ENCODE results near the gene WNT9B. TPM values are rescaled to one million over a fixed set of nuclear protein-coding genes. Genes with fewer than 3 reads are reported as not detected.

Gene WNT9B
- total and polyA plus RNA-seq, 12 donors: 0.07 to 2.0 (median 0.55) TPM; not detected in 3

DNA sequence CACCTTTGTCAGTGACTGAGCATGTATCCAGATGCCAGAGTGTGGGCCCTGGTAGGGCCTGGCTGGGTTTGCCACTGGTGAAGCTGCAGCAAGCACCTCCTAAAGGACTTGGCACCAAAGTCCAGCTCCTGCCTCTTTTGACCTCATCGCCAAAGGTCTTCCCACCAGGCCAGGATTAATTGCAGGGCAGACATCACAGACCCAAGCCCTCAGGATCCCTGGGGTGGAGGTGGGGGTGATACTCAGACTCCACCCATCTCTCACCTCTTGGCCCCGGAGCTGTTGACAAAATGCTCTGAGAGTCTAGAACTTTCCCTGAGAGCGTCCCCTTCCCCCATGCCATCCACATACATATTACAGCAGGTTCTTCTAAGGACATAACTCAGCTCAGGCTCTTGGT, 37.5 kb upstream of the WNT9B start:
- no peaks in the 10 kb centered on the region for H3K36me3 ChIP-seq (replicated peaks in 1 of 2)
- no peaks in the 10 kb centered on the region for H3K9me3 ChIP-seq (replicated peaks in 1 of 3)
- 77 to 88% (median 82%) methylated on average over 3 of the region's 3 CpGs for WGBS, 4 donors
- peaks cover 8% of the 10 kb centered on the region in 2 donors for H3K4me1 ChIP-seq (replicated peaks in 1 of 2)
- no peak overlapping the region for H3K27ac ChIP-seq
- no peak for DNase-seq
- TF ChIP-seq, protein P1, sequence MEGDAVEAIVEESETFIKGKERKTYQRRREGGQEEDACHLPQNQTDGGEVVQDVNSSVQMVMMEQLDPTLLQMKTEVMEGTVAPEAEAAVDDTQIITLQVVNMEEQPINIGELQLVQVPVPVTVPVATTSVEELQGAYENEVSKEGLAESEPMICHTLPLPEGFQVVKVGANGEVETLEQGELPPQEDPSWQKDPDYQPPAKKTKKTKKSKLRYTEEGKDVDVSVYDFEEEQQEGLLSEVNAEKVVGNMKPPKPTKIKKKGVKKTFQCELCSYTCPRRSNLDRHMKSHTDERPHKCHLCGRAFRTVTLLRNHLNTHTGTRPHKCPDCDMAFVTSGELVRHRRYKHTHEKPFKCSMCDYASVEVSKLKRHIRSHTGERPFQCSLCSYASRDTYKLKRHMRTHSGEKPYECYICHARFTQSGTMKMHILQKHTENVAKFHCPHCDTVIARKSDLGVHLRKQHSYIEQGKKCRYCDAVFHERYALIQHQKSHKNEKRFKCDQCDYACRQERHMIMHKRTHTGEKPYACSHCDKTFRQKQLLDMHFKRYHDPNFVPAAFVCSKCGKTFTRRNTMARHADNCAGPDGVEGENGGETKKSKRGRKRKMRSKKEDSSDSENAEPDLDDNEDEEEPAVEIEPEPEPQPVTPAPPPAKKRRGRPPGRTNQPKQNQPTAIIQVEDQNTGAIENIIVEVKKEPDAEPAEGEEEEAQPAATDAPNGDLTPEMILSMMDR (IDR thresholded peaks at IDR 0.05): no peak
- TF ChIP-seq POLR2A (IDR thresholded peaks at IDR 0.05): no peak
- intact Hi-C loops (cut with DNase I): no loop called here
- H3K27me3 ChIP-seq: peaks cover 22% of the 10 kb centered on the region
- H3K4me3 ChIP-seq: no peak overlapping the region

DNA sequence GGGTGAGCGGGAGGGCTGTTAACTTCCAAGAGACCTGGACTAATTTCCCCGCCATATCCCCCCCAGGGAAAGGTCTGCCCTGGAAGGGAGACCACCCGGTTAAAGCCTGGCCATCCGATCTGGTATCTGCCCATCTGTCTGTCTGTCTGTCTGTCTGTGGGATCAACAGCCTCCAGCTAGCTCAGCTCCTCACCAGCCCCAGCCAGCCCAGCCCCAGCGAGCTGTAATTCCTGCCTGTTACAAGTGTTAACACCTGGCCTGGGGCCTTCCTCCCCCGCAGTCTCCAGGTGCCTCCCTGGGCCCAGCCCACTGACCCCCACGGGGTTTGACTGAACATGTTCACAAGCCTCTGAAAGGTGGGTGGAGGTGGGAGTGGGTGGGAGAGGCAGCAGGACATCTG, 36.9 kb upstream of the WNT9B start:
- peaks cover 27% of the 10 kb centered on the region for H3K27me3 ChIP-seq
- no peak for TF ChIP-seq POLR2A (IDR thresholded peaks at IDR 0.05)
- TF ChIP-seq, protein P1 (IDR thresholded peaks at IDR 0.05): no peak
- intact Hi-C loops (cut with DNase I): no loop called here
- H3K4me1 ChIP-seq (replicated peaks in 1 of 2): peaks cover 8 to 13% of the 10 kb centered on the region in 2 donors
- 73 to 75% (median 75%) methylated on average over 7 of the region's 7 CpGs for WGBS, 4 donors
- no peak overlapping the region for H3K27ac ChIP-seq
- H3K9me3 ChIP-seq (replicated peaks in 1 of 3): no peaks in the 10 kb centered on the region
- no peaks in the 10 kb centered on the region for H3K36me3 ChIP-seq (replicated peaks in 1 of 2)
- no peak overlapping the region for H3K4me3 ChIP-seq
- DNase-seq: no peak

DNA sequence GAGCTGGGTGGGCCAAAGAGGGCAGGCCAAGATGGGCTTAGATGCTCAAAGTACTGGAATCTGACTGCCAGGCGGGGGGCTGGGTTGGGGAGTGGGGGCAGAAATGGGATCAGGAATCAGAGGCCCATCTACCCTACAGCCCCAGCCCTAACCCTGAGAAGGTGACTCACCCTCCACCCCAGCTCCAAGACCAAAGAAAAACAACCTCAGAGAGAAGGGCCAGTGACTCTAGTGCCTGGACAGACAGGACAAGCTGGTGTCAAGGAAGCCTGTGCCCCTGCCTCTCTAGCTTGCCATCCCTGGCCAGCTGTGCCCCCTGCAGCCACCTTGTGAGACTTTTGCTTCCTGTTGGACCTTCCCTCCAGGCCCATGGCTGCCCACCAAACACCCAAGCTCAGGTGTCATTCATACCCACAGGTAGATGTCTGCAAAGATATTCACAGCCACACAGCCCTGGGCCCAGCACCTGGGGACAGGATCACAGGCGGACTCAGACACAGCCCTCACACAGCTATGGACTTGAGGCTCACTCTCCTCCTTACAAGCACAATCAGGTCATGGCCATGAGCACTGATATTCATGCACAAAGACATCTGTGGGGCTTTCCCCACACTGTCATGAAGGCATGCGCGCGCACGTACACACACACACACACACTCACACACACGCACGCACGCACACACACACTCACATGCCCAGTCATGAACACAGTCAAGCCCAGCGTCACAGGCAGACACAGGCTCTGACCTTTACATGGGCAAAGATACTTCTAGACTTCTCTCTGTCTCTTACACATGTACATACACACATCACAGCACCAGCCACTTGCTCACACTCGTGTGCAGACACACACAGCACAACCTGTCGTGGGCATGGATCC, 35.7 kb upstream of the WNT9B start:
- no peak for TF ChIP-seq POLR2A (IDR thresholded peaks at IDR 0.05)
- TF ChIP-seq, protein P1 (IDR thresholded peaks at IDR 0.05): no peak
- WGBS, 4 donors: 68 to 84% (median 78%) methylated on average over 10 to 12 of the region's 12 CpGs
- Histone ChIP-seq H3K4me3 (no peak overlapping the region), H3K4me1 (replicated peaks in 1 of 2) (peaks cover 8 to 14% of the 10 kb centered on the region in 2 donors), H3K36me3 (replicated peaks in 1 of 2) (no peaks in the 10 kb centered on the region), H3K27me3 (peaks cover 40% of the 10 kb centered on the region), H3K27ac (no peak overlapping the region), H3K9me3 (replicated peaks in 1 of 3) (no peaks in the 10 kb centered on the region)
- no peak for DNase-seq
- intact Hi-C loops (cut with DNase I): no loop called here

DNA sequence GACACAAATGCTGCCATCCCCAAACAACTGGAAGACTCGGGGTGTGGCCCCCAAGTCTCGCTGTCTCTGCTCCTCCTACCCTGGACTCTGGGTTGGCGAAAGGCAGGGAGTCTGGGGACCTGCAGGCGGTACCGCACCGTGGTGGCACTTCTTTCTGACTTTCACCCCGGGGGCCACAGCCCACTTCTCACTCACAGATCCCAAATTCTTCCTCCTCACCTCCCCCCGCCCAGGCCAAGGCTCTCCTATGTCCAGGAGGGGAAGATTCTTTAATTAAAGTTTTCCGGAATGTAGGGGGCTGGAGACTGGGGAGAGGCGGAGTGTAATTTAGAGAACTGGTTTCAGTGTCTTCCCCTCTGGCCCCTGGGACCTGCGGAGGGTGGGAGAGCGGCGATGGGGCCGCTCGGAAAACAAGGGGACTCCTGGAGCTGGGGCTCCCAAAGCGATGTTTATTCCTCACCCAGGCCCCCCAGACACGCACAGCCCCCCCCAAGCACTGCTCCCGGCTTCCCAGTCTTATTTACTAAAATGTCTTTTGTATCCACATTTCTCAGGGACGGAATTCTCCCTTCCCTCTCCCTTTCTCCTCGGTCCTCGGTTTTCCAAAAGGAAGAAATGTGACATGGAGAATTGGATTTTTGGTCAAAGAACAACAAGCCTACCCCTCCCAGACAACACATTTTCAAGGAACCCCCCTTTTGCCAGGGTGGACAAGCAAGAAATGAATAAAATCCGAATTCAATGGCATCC, 34.1 kb upstream of the WNT9B start:
- no peak overlapping the region for H3K27ac ChIP-seq
- DNase-seq: no peak
- WGBS, 4 donors: 33 to 45% (median 38%) methylated on average over 21 to 22 of the region's 22 CpGs
- intact Hi-C loops (cut with DNase I): no loop called here
- no peak overlapping the region for H3K4me3 ChIP-seq
- H3K27me3 ChIP-seq: peaks cover 56% of the 10 kb centered on the region
- peaks cover 8 to 14% of the 10 kb centered on the region in 2 donors for H3K4me1 ChIP-seq (replicated peaks in 1 of 2)
- no peak for TF ChIP-seq POLR2A (IDR thresholded peaks at IDR 0.05)
- TF ChIP-seq, protein P1 (IDR thresholded peaks at IDR 0.05): no peak
- H3K36me3 ChIP-seq (replicated peaks in 1 of 2): no peaks in the 10 kb centered on the region
- H3K9me3 ChIP-seq (replicated peaks in 1 of 3): no peaks in the 10 kb centered on the region

Measured in adrenal gland (tissue), 12 donors.